DND-41 (cell line): Measurements from ENCODE around the gene RAD9A.

ENCODE experiments used
- ATAC-seq: fragments of 200-7000 bp; cut with Tn5 transposase; 3 replicates; pipeline ENCODE4 v1.9.1; 2021; ENCODE audit warnings: low read depth; ENCODE audit not compliant: insufficient read depth
- DNase-seq: peaks from one replicate; pipeline ENCODE4 v3.0.0-alpha.2; 2020
- H2AFZ ChIP-seq: 2 replicates; pipeline ENCODE4 v1.6.0; 2012; ENCODE audit warnings: low read depth, low read length
- H3K27ac ChIP-seq: 2 replicates; pipeline ENCODE4 v1.5.1; 2012; ENCODE audit warnings: low read length, inconsistent platforms
- H3K27me3 ChIP-seq: fragments of 200-600 bp; sonication (generic); 2 replicates; pipeline ENCODE4 v1.6.0; 2012; ENCODE audit warnings: low read length, mild to moderate bottlenecking, inconsistent platforms; ENCODE audit not compliant: insufficient read depth, poor library complexity
- H3K36me3 ChIP-seq: 2 replicates; pipeline ENCODE4 v1.5.1; 2012; ENCODE audit warnings: low read length, inconsistent platforms; ENCODE audit not compliant: insufficient read depth
- H3K4me1 ChIP-seq: 2 replicates; pipeline ENCODE4 v1.5.1; 2012; ENCODE audit warnings: mild to moderate bottlenecking, low read length; ENCODE audit not compliant: insufficient read depth
- H3K4me2 ChIP-seq: 2 replicates; pipeline ENCODE4 v1.6.0; 2012; ENCODE audit warnings: mild to moderate bottlenecking, moderate library complexity, low read length, inconsistent platforms; ENCODE audit not compliant: insufficient read depth
- H3K4me3 ChIP-seq, 2 experiments: fragments of 200-600 bp in 1 of 2; shearing (Covaris generic) in 1 of 2; 2 replicates each; pipeline ENCODE4 v1.5.1; 2012 to 2016; ENCODE audit warnings: inconsistent platforms in 2 of 2, low read length in 2 of 2, mild to moderate bottlenecking in 2 of 2, low read depth in 1 of 2, moderate library complexity in 1 of 2
- H3K79me2 ChIP-seq: 2 replicates; pipeline ENCODE4 v1.6.0; 2012; ENCODE audit warnings: low read length, inconsistent platforms; ENCODE audit not compliant: insufficient read depth
- H3K9ac ChIP-seq: 2 replicates; pipeline ENCODE4 v1.6.0; 2012; ENCODE audit warnings: low read depth, mild to moderate bottlenecking, inconsistent platforms, low read length, moderate library complexity
- H3K9me3 ChIP-seq: 2 replicates; pipeline ENCODE4 v1.5.1; 2012; ENCODE audit warnings: low read length, moderate library complexity, mild to moderate bottlenecking, inconsistent platforms; ENCODE audit not compliant: insufficient read depth, severe bottlenecking
- H4K20me1 ChIP-seq: 2 replicates; pipeline ENCODE4 v1.6.0; 2012; ENCODE audit warnings: low read length; ENCODE audit not compliant: insufficient read depth
- EZH2 ChIP-seq: IDR thresholded peaks from 3 replicates; pipeline ENCODE4 v1.6.1; 2012; ENCODE audit warnings: borderline replicate concordance, low read depth, mild to moderate bottlenecking, moderate library complexity, low read length, inconsistent platforms; ENCODE audit not compliant: severe bottlenecking
- TF ChIP-seq, protein P1 (sequence below): IDR thresholded peaks from 2 replicates; pipeline ENCODE4 v1.5.1; 2012; ENCODE audit warnings: borderline replicate concordance, low read length, moderate library complexity, mild to moderate bottlenecking; ENCODE audit not compliant: poor library complexity, severe bottlenecking; ENCODE audit errors: extremely low read depth

RAD9A gene

DNA sequence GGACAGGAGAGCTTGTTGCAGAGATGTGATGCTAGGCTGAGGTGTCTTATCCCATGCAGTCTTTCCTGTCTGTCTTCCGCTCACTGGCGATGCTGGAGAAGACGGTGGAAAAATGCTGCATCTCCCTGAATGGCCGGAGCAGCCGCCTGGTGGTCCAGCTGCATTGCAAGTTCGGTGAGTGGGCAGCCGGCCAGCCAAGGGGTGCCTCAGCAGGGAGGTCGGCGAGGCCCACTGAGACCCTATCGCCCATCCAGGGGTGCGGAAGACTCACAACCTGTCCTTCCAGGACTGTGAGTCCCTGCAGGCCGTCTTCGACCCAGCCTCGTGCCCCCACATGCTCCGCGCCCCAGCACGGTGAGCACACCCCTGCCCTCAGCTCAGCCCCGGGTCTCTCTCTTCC is 1.7 kb downstream of the RAD9A start:
- Histone ChIP-seq H3K27me3 (no peaks in the 10 kb centered on the region), H4K20me1 (peaks cover 49% of the 10 kb centered on the region), H3K9ac (no peak overlapping the region), H3K36me3 (peaks cover 52% of the 10 kb centered on the region), H3K4me2 (peak overlapping the region; percentile 49; the same call in 1 of the 2 replicates), H3K79me2 (peaks cover 70% of the 10 kb centered on the region), H3K9me3 (no peaks in the 10 kb centered on the region), H3K4me3 (peak overlapping the region in 1 of 2 experiments; percentile 22; a peak in 1 of 4 replicates), H2AFZ (no peak overlapping the region), H3K27ac (no peak overlapping the region), H3K4me1 (peaks cover 69% of the 10 kb centered on the region)
- TF ChIP-seq, protein P1, sequence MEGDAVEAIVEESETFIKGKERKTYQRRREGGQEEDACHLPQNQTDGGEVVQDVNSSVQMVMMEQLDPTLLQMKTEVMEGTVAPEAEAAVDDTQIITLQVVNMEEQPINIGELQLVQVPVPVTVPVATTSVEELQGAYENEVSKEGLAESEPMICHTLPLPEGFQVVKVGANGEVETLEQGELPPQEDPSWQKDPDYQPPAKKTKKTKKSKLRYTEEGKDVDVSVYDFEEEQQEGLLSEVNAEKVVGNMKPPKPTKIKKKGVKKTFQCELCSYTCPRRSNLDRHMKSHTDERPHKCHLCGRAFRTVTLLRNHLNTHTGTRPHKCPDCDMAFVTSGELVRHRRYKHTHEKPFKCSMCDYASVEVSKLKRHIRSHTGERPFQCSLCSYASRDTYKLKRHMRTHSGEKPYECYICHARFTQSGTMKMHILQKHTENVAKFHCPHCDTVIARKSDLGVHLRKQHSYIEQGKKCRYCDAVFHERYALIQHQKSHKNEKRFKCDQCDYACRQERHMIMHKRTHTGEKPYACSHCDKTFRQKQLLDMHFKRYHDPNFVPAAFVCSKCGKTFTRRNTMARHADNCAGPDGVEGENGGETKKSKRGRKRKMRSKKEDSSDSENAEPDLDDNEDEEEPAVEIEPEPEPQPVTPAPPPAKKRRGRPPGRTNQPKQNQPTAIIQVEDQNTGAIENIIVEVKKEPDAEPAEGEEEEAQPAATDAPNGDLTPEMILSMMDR: no peak
- no peak for TF ChIP-seq EZH2
- no peak for DNase-seq
- ATAC-seq: no peak

DNA sequence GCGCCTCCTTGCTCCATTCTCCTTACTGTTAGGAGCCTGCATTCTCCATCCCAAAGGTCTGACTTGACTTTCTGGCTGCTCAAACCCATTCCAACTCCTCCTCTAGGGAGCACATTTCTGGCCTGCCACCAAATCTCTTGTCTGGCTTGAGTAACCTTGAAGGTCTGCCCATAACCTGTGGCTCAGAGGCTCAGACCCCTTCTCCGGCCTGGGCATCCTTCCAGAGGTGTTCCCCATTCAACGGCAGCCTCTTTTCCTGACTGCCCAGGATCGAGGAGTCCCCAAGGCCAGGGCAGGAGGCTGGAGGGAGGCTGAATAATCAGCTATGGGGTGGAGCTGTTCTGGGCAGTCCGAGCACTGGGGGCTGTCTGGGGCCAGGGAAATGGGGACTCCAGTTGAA is 2.2 kb downstream of the RAD9A start:
- peaks cover 75% of the 10 kb centered on the region for H3K79me2 ChIP-seq

DNA sequence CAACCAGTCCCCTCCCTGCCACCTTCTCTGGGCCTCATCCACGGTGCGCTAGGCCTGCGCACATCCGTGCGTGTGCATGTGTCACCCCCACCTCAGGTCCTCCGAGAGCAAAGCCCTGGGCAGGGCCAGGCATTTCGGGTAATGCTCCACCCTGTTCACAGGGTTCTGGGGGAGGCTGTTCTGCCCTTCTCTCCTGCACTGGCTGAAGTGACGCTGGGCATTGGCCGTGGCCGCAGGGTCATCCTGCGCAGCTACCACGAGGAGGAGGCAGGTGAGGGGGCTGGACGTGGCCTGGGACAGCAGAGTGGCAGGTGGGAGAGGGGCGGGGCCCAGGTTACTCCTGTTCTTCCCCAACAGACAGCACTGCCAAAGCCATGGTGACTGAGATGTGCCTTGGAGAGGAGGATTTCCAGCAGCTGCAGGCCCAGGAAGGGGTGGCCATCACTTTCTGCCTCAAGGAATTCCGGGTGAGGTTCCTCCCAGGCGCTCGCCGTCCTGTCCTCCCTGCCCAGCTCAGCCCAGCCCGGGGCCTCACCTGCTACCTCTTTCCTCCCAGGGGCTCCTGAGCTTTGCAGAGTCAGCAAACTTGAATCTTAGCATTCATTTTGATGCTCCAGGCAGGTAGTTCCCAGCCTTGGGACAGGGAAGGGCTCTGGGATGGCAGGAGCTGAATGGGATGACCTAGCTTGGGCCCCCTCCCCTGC is 3.9 kb downstream of the RAD9A start:
- TF ChIP-seq, protein P1: no peak
- TF ChIP-seq EZH2: no peak
- Histone ChIP-seq H3K4me3 (no peak overlapping the region), H3K4me2 (0 out of 2 replicates have a peak overlapping the region, but pooled peaks have one; percentile 37), H2AFZ (no peak overlapping the region), H3K4me1 (peaks cover 83% of the 10 kb centered on the region), H3K36me3 (peaks cover 74% of the 10 kb centered on the region), H4K20me1 (peaks cover 69% of the 10 kb centered on the region), H3K27ac (peak overlapping the region; percentile 58; the same call in 1 of the 2 replicates), H3K9ac (0 out of 2 replicates have a peak overlapping the region, but pooled peaks have one; percentile 12), H3K27me3 (no peaks in the 10 kb centered on the region), H3K79me2 (peaks cover 86% of the 10 kb centered on the region), H3K9me3 (no peaks in the 10 kb centered on the region)
- ATAC-seq (no peak), DNase-seq (no peak)

More for the DNA sequence above, 2.2 kb downstream of the RAD9A start:
- Histone ChIP-seq H3K4me1 (peaks cover 74% of the 10 kb centered on the region), H2AFZ (no peak overlapping the region), H3K27ac (no peak overlapping the region), H3K9ac (peak overlapping the region; percentile 21; the same call in 1 of the 2 replicates), H4K20me1 (peaks cover 54% of the 10 kb centered on the region), H3K27me3 (no peaks in the 10 kb centered on the region), H3K9me3 (no peaks in the 10 kb centered on the region), H3K36me3 (peaks cover 57% of the 10 kb centered on the region), H3K4me3 (no peak overlapping the region), H3K4me2 (peak overlapping the region; percentile 49; the same call in 1 of the 2 replicates)
- no peak for DNase-seq
- ATAC-seq: no peak
- TF ChIP-seq EZH2: no peak
- TF ChIP-seq, protein P1: no peak
